HUES48 (cell line): Measurements from ENCODE around the gene HIPK3.
"Not testable (repeated sequence)": the region's sequence is repeated elsewhere in the genome, so short reads cannot be mapped to it uniquely, and the experiment has no call there.

Experiments used
- H3K27ac ChIP-seq: one replicate; pipeline ENCODE4 v1.7.0; 2013; ENCODE audit warnings: low read depth, low read length, inconsistent platforms
- H3K27me3 ChIP-seq: 2 replicates; pipeline ENCODE4 v1.6.1; 2013; ENCODE audit warnings: mild to moderate bottlenecking, low read length; ENCODE audit not compliant: control insufficient read depth, insufficient read depth
- H3K36me3 ChIP-seq: 2 replicates; pipeline ENCODE4 v1.6.1; 2013; ENCODE audit warnings: low read length; ENCODE audit not compliant: control insufficient read depth, insufficient read depth
- H3K4me1 ChIP-seq: 2 replicates; pipeline ENCODE4 v1.6.1; 2013; ENCODE audit warnings: mild to moderate bottlenecking, low read length; ENCODE audit not compliant: control insufficient read depth, insufficient read depth
- H3K4me3 ChIP-seq: 2 replicates; pipeline ENCODE4 v1.5.1; 2013; ENCODE audit warnings: mild to moderate bottlenecking, low read depth, low read length
- H3K9ac ChIP-seq: 2 replicates; pipeline ENCODE4 v1.6.1; 2013; ENCODE audit warnings: mild to moderate bottlenecking, low read depth, low read length, moderate library complexity
- H3K9me3 ChIP-seq: 2 replicates; pipeline ENCODE4 v1.6.1; 2013; ENCODE audit warnings: low read length; ENCODE audit not compliant: control insufficient read depth, insufficient read depth

The HIPK3 gene

DNA sequence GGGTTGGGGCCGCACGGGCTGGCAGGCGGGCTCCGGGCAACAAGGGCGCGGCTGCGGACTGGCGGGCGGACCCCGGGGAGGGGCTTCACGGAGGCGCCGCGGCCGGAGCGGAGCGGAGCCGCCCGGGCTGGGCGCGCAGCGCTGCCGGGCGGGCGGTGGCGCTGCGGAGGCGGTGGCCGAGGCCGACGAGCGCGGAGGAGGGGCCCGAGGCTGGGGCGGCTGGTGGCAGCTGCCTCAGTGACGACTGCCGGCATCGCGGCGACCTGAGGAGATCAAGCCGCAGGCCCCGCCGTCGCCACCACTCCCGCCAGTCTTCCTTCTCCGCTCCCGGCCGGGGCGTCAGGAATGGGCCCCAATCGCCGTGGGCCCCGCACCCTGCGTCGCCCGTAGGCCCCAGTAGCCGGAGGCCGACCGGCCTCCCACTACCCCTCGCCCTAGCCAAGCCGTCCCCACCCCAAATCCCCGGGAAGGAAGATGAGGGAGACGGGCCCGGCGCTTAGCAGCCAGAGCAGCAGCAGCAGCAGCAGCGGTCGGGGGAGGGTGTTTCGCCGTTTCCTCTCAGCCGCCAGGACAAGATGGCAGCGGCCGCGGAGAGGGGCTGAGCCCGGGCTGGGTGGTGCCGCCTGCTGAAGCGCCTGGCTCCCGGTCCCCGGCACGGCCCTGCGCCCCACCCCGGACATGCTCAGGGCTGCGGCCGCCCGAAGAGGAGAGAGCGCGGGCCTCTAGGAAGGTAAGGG is at the start of gene HIPK3:
HIPK3 (plus strand) TSS at position 222 of the 737 bp plus-strand sequence.
- peak within 1 kb of the TSS; percentile 94 for H3K9ac ChIP-seq
- no peaks in the 10 kb centered on the region for H3K9me3 ChIP-seq
- H3K36me3 ChIP-seq, result no peaks in the 10 kb centered on the region
- H3K27me3 ChIP-seq, result no peaks in the 10 kb centered on the region
- peak within 1 kb of the TSS; percentile 97 for H3K27ac ChIP-seq
- peak within 1 kb of the TSS; percentile 97 for H3K4me3 ChIP-seq
- H3K4me1 ChIP-seq, result peaks cover 13% of the 10 kb centered on the region

DNA sequence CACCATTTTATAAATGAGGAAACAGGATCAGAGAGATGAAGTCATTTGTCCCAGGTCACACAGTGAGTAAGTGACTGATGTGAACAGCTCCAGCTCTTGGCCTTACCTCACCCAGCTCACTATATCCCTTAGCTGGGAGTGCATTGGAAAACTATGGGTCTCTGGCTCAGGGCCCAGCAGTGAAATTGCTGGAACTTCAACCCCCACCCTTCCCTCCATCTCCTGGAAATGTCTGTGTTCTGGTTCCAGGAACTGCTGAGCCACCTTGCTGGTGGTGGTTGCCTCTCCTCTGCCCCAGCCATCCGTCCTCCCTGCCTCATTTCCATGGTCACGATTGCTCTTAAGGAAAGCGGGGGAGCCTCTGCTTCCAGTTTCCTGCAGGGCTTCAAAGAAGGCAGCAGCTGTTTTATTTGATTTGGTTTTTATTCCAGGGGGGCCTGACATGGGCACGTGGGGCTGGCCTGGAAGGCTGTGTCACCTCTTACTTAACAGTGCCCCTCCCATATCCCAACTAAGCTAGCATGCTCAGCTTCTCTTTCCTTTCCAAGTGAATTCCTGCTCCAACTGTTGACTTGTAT is 49.7 kb upstream of the HIPK3 start:
- H3K9ac ChIP-seq, result no peak overlapping the region
- no peaks in the 10 kb centered on the region for H3K36me3 ChIP-seq
- H3K4me3 ChIP-seq, result no peak overlapping the region
- H3K4me1 ChIP-seq, result no peaks in the 10 kb centered on the region
- no peaks in the 10 kb centered on the region for H3K27me3 ChIP-seq
- H3K27ac ChIP-seq, result no peak overlapping the region
- no peaks in the 10 kb centered on the region for H3K9me3 ChIP-seq

DNA sequence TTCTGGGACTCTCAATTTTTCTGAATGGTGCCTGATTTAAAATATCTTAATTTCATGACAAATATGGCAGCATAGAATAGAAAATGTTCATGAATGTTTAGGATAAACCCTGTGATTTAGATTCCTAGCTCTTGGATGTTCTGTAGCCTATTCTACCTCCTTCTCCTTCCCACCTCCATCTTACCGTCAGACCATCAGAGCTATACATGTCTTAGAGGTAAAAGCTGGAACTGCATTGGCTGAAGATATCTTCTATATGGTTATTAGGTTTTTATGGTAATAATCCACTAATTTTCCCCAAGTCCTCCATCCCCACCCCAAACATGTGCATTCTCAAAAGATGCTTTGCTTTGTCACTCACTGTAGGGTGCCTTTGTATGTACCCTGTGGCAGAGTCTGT is 49.0 kb upstream of the HIPK3 start:
- Histone ChIP-seq H3K27ac (no peak overlapping the region), H3K4me3 (no peak overlapping the region), H3K4me1 (no peaks in the 10 kb centered on the region), H3K36me3 (no peaks in the 10 kb centered on the region), H3K9ac (no peak overlapping the region), H3K9me3 (no peaks in the 10 kb centered on the region), H3K27me3 (no peaks in the 10 kb centered on the region)

DNA sequence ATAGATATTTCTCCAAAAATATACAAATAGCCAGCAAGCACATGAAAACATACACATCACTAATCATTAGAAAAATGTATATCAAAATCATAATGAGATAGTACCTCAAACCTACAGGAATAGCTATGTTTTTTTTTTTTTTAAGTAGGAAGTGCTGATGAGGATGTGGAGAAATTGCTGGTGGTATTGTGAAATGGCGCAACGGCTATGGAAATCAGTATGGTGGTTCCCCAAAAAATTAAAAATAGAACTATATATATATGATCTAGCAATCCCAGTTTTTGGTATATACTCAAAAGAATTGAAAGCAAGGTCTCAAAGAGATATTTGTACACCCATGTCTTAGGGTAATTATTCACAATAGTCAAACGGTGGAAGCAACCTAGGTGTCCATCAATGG is 46.0 kb upstream of the HIPK3 start:
- Histone ChIP-seq H3K4me1 (no peaks in the 10 kb centered on the region), H3K9me3 (no peaks in the 10 kb centered on the region), H3K27me3 (no peaks in the 10 kb centered on the region), H3K27ac (no peak overlapping the region), H3K9ac (no peak overlapping the region), H3K4me3 (no peak overlapping the region), H3K36me3 (no peaks in the 10 kb centered on the region)

DNA sequence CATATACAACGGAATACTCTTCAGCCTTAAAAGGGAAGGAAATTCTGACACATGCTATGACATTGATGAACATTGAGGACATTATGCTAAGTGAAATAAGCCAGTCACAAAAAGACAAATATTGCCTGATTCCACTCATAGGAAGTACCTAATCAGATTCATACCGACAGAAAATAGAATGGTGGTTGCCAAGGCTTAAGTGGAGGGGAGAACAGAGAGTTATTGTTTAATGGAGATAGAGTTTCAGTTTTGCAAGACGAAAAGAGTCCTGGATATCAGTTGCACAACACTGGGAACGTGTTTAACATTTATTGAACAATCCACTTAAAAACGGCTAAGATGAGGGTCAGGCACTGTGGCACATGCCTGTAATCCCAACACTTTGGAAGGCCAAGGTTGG is 45.6 kb upstream of the HIPK3 start:
- no peaks in the 10 kb centered on the region for H3K4me1 ChIP-seq
- H3K9ac ChIP-seq, result no peak overlapping the region
- no peaks in the 10 kb centered on the region for H3K36me3 ChIP-seq
- no peak overlapping the region for H3K27ac ChIP-seq
- no peaks in the 10 kb centered on the region for H3K27me3 ChIP-seq
- H3K9me3 ChIP-seq, result no peaks in the 10 kb centered on the region
- H3K4me3 ChIP-seq, result no peak overlapping the region

DNA sequence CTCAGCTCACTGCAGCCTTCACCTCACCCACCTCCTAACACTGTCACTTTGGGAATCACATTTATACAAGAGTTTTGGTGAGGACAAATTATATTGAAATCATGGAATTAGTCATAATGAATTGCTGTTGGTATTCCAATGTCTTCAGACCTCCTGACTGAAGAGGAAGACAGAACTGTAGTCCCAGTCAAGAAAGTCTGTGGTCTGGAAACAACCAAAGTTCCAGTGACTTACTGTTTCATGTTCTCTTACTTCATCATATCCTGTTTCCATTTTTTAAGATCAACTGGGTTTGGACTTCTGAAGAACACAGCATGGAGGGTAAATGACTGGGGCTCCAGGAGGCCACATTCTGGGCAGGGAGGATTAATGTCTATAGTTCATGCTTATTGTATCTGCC is 43.0 kb upstream of the HIPK3 start:
- Histone ChIP-seq H3K9me3 (no peaks in the 10 kb centered on the region), H3K27me3 (no peaks in the 10 kb centered on the region), H3K36me3 (no peaks in the 10 kb centered on the region), H3K4me3 (no peak overlapping the region), H3K4me1 (no peaks in the 10 kb centered on the region), H3K9ac (no peak overlapping the region), H3K27ac (no peak overlapping the region)

DNA sequence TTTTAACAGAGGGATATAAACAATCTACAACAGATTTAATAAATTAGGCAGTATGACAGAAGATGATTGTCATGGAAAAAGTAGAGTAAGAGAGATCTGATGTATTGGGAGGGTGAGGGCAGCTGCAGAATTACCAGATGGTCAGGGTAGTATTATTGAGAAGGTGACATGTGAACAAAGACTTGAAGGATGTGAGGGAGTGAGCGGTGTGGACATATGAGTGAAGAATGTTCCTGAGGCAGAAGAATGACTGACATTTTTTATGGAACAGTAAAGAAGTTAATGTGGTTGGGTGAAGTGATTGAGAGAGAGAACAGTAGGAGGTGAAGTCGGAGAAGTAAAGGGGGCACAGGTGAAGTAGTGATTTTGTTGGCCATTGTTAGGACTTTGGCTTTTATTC is 42.4 kb upstream of the HIPK3 start:
- H3K27ac ChIP-seq, result no peak overlapping the region
- H3K4me1 ChIP-seq, result no peaks in the 10 kb centered on the region
- H3K27me3 ChIP-seq, result no peaks in the 10 kb centered on the region
- H3K9ac ChIP-seq, result no peak overlapping the region
- H3K4me3 ChIP-seq, result no peak overlapping the region
- no peaks in the 10 kb centered on the region for H3K36me3 ChIP-seq
- H3K9me3 ChIP-seq, result no peaks in the 10 kb centered on the region

DNA sequence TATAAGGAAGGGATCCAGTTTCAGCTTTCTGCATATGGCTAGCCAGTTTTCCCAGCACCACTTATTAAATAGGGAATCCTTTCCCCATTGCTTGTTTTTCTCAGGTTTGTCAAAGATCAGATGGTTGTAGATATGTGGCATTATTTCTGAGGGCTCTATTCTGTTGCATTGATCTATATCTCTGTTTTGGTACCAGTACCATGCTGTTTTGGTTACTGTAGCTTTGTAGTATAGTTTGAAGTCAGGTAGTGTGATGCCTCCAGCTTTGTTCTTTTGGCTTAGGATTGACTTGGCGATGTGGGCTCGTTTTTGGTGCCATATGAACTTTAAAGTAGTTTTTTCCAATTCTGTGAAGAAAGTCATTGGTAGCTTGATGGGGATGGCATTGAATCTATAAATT is 40.5 kb upstream of the HIPK3 start:
- H3K27ac ChIP-seq, H3K4me3 ChIP-seq, H3K9me3 ChIP-seq, H3K27me3 ChIP-seq, H3K36me3 ChIP-seq, H3K4me1 ChIP-seq, H3K9ac ChIP-seq: not testable (repeated sequence)

DNA sequence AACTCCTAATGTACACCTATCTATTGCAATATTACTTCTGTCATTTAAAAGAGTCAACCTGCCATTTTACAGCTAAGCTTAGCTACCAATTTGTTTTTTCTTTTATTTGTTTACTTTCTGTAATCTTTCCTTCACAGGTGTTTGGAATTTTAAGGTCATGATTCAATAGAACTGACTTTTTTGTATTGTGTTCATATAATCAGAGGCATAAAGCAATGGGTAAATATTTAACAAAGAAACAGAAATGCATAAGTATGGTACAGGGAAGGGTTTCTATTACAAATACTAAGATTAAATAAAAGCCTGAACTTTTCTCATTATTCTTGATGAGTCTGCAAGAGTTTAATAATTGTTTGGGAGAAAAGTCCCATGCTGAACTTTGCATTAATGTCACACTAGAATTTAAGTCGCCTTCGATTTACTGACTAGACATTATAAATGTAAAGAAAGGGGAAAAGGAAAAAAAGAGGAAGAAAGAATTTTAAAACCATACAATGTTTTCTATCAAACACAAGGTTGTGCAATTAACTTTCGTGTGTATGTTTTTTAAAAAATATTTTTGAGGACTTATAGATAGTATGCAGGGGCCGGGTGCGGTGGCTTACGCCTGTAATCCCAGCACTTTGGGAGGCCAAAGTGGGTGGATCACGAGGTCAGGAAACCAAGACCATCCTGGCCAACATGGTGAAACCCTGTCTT is 35.0 kb upstream of the HIPK3 start:
- Histone ChIP-seq H3K36me3 (no peaks in the 10 kb centered on the region), H3K9me3 (no peaks in the 10 kb centered on the region), H3K27me3 (no peaks in the 10 kb centered on the region), H3K27ac (no peak overlapping the region), H3K4me3 (no peak overlapping the region), H3K4me1 (no peaks in the 10 kb centered on the region), H3K9ac (no peak overlapping the region)

DNA sequence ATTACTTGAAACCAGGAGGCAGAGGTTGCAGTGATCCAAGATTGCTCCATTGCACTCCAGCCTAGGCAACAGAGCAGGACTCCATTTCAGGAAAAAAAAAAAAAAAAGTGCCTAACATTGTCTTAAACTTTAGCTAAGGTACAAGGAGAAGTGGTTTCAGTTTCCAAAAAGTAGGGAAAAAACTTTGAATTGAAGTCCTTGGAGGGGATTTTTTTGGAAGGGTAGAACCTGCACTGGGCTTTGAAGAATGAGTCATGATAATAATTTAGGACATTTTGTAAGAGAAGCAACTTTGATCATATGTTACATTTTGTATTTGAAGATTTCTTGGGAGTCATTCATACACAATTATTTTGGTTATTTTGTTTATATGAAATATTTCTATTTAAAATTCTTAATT is 31.8 kb upstream of the HIPK3 start:
- Histone ChIP-seq H3K36me3 (no peaks in the 10 kb centered on the region), H3K4me3 (no peak overlapping the region), H3K9me3 (no peaks in the 10 kb centered on the region), H3K4me1 (no peaks in the 10 kb centered on the region), H3K27ac (no peak overlapping the region), H3K27me3 (no peaks in the 10 kb centered on the region), H3K9ac (no peak overlapping the region)

DNA sequence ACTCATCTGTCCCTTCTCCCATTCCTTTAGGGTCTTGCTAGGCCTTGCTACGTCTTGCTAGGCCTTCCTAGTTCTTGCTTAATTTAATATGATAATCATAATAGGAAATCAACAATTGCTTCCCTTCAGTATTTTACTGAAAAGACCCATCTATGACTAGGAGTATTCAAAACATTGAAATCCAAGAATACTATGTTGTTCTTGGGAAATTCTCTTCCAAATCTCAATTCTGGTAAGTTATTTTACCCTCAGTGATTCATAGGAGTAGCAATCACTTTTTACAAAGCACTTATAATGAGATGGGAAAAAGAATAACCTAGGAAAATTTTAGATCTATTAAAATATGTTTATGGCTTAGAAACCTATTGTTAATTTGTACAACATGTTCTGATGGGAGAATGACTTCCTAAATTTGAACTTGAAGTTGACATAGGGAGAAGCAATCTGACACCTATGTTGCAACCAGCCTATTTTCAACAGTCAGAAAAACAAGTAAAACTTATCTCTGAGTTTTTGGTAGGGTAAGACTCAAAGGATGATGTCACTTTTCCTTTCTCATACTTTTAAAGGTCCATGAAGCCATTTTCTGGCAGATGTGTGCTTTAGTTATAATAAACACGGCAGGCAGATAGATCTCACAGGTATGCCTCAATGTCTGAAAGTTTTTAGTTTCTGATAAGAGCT is 29.5 kb upstream of the HIPK3 start:
- Histone ChIP-seq H3K36me3 (no peaks in the 10 kb centered on the region), H3K9me3 (no peaks in the 10 kb centered on the region), H3K4me3 (no peak overlapping the region), H3K4me1 (no peaks in the 10 kb centered on the region), H3K27ac (no peak overlapping the region), H3K9ac (no peak overlapping the region), H3K27me3 (no peaks in the 10 kb centered on the region)
